HL-60 (cell line): ENCODE measurements around the gene DGKI.

Experiments used
- DNase-seq, 2 experiments: peaks; one replicate each; pipeline ENCODE4 v3.0.0-alpha.2; 2010 to 2020; ENCODE audit warnings: low read depth in 1 of 2, low spot score in 1 of 2
- H3K27ac ChIP-seq: fragments of 250-450 bp; sonication (Bioruptor Pico); replicated peaks from 2 replicates; pipeline ENCODE4 v1.5.1; 2020; ENCODE audit warnings: mild to moderate bottlenecking, moderate library complexity
- H3K27me3 ChIP-seq: fragments of 250-450 bp; sonication (Bioruptor Pico); 2 replicates; pipeline ENCODE4 v1.5.1; 2021; ENCODE audit warnings: mild to moderate bottlenecking, moderate library complexity; ENCODE audit not compliant: insufficient read depth, poor library complexity, severe bottlenecking
- H3K4me3 ChIP-seq: replicated peaks from 2 replicates; pipeline ENCODE4 v1.5.1; 2011; ENCODE audit warnings: mild to moderate bottlenecking, control low read depth, low read length; ENCODE audit not compliant: insufficient read depth
- GABPA ChIP-seq: IDR thresholded peaks from 2 replicates; pipeline ENCODE4 v1.6.1; 2012; ENCODE audit warnings: low read depth
- POLR2AphosphoS5 ChIP-seq: IDR thresholded peaks from 2 replicates; pipeline ENCODE4 v1.6.1; 2012; ENCODE audit warnings: low read depth
- SPI1 ChIP-seq: IDR thresholded peaks from 2 replicates; pipeline ENCODE4 v1.6.1; 2012; ENCODE audit warnings: low read depth, mild to moderate bottlenecking, borderline replicate concordance
- TF ChIP-seq, protein P1 (sequence below): IDR thresholded peaks from 2 replicates; pipeline ENCODE4 v1.6.1; 2012; ENCODE audit warnings: low read depth; ENCODE audit not compliant: insufficient replicate concordance
- TF ChIP-seq, protein P2 (sequence below): IDR thresholded peaks from one replicate; pipeline ENCODE4 v1.5.1; 2011; ENCODE audit warnings: low read length, control low read depth, inconsistent platforms; ENCODE audit not compliant: insufficient read depth

The DGKI gene

DNA sequence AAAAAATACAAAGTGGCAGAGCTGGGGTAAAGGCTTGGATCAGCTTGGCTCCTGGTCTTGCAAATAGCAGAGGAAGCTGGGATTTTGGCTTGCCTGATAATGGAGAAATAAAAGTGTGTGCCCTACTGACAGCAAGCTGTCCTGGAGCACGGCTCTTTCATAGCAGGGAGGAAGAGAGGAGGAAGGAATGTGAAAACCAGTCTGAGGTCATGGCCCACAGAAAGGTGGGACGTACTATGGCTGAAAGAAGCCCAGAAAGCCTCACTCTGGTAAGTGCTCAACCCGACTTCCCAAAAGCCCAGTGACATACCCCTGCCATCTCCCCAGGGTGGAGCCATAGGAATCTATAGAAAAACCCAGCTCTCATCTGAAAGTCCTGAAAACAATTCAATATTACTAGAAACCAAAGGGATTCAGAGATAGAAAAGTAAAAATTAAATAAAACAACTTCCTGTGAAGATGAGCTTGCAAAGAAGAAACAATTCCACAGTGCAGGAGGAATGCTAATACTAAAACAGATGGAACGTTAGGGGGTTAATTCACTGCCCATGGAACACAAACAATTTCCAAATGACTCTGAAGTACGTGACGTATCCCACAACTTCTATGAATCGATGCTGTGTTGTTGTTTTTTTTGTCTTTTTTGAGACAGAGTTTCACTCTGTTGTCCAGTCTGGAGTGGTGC lies 256.6 kb downstream of the DGKI start:
- TF ChIP-seq POLR2AphosphoS5 = no peak
- TF ChIP-seq, protein P1, sequence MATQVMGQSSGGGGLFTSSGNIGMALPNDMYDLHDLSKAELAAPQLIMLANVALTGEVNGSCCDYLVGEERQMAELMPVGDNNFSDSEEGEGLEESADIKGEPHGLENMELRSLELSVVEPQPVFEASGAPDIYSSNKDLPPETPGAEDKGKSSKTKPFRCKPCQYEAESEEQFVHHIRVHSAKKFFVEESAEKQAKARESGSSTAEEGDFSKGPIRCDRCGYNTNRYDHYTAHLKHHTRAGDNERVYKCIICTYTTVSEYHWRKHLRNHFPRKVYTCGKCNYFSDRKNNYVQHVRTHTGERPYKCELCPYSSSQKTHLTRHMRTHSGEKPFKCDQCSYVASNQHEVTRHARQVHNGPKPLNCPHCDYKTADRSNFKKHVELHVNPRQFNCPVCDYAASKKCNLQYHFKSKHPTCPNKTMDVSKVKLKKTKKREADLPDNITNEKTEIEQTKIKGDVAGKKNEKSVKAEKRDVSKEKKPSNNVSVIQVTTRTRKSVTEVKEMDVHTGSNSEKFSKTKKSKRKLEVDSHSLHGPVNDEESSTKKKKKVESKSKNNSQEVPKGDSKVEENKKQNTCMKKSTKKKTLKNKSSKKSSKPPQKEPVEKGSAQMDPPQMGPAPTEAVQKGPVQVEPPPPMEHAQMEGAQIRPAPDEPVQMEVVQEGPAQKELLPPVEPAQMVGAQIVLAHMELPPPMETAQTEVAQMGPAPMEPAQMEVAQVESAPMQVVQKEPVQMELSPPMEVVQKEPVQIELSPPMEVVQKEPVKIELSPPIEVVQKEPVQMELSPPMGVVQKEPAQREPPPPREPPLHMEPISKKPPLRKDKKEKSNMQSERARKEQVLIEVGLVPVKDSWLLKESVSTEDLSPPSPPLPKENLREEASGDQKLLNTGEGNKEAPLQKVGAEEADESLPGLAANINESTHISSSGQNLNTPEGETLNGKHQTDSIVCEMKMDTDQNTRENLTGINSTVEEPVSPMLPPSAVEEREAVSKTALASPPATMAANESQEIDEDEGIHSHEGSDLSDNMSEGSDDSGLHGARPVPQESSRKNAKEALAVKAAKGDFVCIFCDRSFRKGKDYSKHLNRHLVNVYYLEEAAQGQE = no peak
- TF ChIP-seq, protein P2, sequence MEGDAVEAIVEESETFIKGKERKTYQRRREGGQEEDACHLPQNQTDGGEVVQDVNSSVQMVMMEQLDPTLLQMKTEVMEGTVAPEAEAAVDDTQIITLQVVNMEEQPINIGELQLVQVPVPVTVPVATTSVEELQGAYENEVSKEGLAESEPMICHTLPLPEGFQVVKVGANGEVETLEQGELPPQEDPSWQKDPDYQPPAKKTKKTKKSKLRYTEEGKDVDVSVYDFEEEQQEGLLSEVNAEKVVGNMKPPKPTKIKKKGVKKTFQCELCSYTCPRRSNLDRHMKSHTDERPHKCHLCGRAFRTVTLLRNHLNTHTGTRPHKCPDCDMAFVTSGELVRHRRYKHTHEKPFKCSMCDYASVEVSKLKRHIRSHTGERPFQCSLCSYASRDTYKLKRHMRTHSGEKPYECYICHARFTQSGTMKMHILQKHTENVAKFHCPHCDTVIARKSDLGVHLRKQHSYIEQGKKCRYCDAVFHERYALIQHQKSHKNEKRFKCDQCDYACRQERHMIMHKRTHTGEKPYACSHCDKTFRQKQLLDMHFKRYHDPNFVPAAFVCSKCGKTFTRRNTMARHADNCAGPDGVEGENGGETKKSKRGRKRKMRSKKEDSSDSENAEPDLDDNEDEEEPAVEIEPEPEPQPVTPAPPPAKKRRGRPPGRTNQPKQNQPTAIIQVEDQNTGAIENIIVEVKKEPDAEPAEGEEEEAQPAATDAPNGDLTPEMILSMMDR = no peak
- no peak for TF ChIP-seq SPI1
- TF ChIP-seq GABPA = no peak
- Histone ChIP-seq H3K27ac (no peak overlapping the region), H3K4me3 (no peak overlapping the region), H3K27me3 (no peaks in the 10 kb centered on the region)
- DNase-seq = no peak

DNA sequence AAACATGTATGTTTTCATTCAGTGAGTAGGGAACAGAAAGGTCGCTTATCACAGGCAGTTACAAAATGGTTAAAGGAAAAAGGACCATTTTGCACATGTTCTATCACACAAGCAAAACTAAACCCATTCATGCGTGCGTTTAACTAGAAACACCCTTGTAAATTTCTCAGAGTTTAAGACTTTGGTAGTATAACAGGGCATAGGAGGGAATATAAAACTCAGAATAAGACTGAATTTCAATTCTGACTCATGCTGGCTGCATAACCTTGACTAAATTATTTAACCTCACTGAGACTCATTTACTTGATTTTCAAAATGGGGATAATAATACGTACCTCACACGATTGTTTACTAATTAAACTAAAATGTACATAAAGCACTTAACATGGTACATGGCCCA lies 259.4 kb downstream of the DGKI start:
- Histone ChIP-seq H3K4me3 (no peak overlapping the region), H3K27ac (no peak overlapping the region), H3K27me3 (no peaks in the 10 kb centered on the region)
- TF ChIP-seq POLR2AphosphoS5 = no peak
- no peak for TF ChIP-seq GABPA
- no peak for TF ChIP-seq SPI1
- TF ChIP-seq, protein P2 = no peak
- TF ChIP-seq, protein P1 = no peak
- DNase-seq = no peak

DNA sequence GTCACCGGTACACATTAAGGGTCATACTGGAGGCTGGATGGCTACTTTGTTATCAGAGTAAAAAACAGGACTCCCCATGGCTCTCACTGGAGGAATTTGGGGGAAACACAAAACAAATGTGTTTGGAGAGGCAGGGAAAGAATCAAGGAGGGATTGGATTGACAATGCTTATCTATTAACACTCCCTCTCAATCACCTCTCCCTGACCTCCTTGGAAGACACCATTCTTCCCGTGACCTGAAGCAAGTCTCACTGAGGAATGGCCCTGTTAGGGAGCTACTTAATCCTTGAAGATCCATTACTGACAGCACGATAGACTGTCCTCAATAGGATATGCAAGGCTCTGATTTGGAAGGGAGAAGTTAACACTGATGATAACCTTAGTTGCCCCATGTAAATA lies 261.2 kb downstream of the DGKI start:
- Histone ChIP-seq H3K27ac (no peak overlapping the region), H3K27me3 (no peaks in the 10 kb centered on the region), H3K4me3 (no peak overlapping the region)
- DNase-seq = no peak
- TF ChIP-seq GABPA = no peak
- TF ChIP-seq SPI1 = no peak
- TF ChIP-seq, protein P1 = no peak
- TF ChIP-seq, protein P2 = no peak
- TF ChIP-seq POLR2AphosphoS5 = no peak
